ENCODE data around the gene HSPA12A. TPM values are rescaled to one million over a fixed set of nuclear protein-coding genes. Genes with fewer than 3 reads are reported as not detected.

Gene HSPA12A
- total RNA-seq, 3 donors from 2014 or later, result 0.15 to 0.45 (median 0.16) TPM

GRCh38 chr10:116626815-116627214, 115.6 kb downstream of the HSPA12A start:
- Mint-ChIP-seq H3K9me3 (no peaks in the 10 kb centered on the region), H3K4me3 (no peak overlapping the region), H3K27me3 (ENCODE audit: low read depth) (peaks cover 18% of the 10 kb centered on the region), H3K36me3 (ENCODE audit: insufficient read depth) (no peaks in the 10 kb centered on the region), H3K4me1 (ENCODE audit: low read depth) (no peaks in the 10 kb centered on the region)
- DNase-seq, result no peak
- ATAC-seq, result no peak

- no peaks in the 10 kb centered on the region for H3K9me3 Mint-ChIP-seq
- H3K27me3 Mint-ChIP-seq (ENCODE audit: low read depth), result peaks cover 18% of the 10 kb centered on the region
- H3K36me3 Mint-ChIP-seq (ENCODE audit: insufficient read depth), result no peaks in the 10 kb centered on the region
- no peaks in the 10 kb centered on the region for H3K4me1 Mint-ChIP-seq (ENCODE audit: low read depth)
- H3K4me3 Mint-ChIP-seq, result no peak overlapping the region
- ATAC-seq (no peak), DNase-seq (no peak)
These were observed 116.5 kb downstream of the HSPA12A start for GRCh38 chr10:116625845-116626244.

GRCh38 chr10:116621934-116622655, 120.3 kb downstream of the HSPA12A start:
- H3K27me3 Mint-ChIP-seq (ENCODE audit: low read depth), result peaks cover 16% of the 10 kb centered on the region
- H3K36me3 Mint-ChIP-seq (ENCODE audit: insufficient read depth), result no peaks in the 10 kb centered on the region
- ATAC-seq, result no peak
- DNase-seq, result no peak
- no peak overlapping the region for H3K4me3 Mint-ChIP-seq
- H3K4me1 Mint-ChIP-seq (ENCODE audit: low read depth), result no peaks in the 10 kb centered on the region
- H3K9me3 Mint-ChIP-seq, result no peaks in the 10 kb centered on the region

- Mint-ChIP-seq H3K4me3 (no peak overlapping the region), H3K4me1 (ENCODE audit: low read depth) (no peaks in the 10 kb centered on the region), H3K9me3 (no peaks in the 10 kb centered on the region), H3K36me3 (ENCODE audit: insufficient read depth) (no peaks in the 10 kb centered on the region), H3K27me3 (ENCODE audit: low read depth) (peaks cover 11% of the 10 kb centered on the region)
- no peak for ATAC-seq
- DNase-seq, result no peak
These were observed 120.9 kb downstream of the HSPA12A start for GRCh38 chr10:116621476-116621875.

Other genes with a start within 250 kb of the HSPA12A start
- gene PNLIP, start 196.6 kb downstream of the HSPA12A start, total RNA-seq, result 1 to 10 TPM in 2 of 3 donors, under 1 TPM in 1; 0.87 to 1.8 (median 1.5) TPM
- 1 to 10 TPM in 1 of 3 donors, under 1 TPM in 2; 0.57 to 1.0 (median 0.90) TPM for gene PNLIPRP1, start 151.6 kb downstream of the HSPA12A start, total RNA-seq
- under 1 TPM in 2 of 3 donors, not detected in 1; 0.46 to 0.56 TPM for gene PNLIPRP2, start 121.6 kb downstream of the HSPA12A start, total RNA-seq
- not detected for gene ENO4, start 106.9 kb upstream of the HSPA12A start, total RNA-seq